GM04504 (cell line): ENCODE measurements around the gene CMYA5.
A peak's percentile ranks its signal among the peaks of the same experiment; 100 is the strongest.
"Not testable (repeated sequence)": the region's sequence is repeated elsewhere in the genome, so short reads cannot be mapped to it uniquely, and the experiment has no call there.

Source experiments
- DNase-seq: peaks from one replicate; pipeline ENCODE4 v3.0.0-alpha.2; 2012; ENCODE audit warnings: low read depth

The CMYA5 gene

DNA sequence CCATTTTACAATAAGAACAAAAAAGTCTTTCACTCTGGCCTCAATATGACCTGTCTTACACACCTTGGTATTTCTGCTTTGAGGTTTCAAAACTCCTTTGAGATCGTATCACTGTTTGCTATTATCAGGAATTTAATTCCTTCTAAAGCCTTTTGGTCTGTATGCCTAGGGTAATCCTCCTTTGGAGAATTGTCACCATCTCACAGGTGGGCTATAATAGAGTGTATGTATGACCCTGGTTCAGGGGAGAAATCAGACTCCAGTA is 13.7 kb downstream of the CMYA5 start:
- no peak for DNase-seq

- DNase-seq, result no peak
These were observed 14.9 kb downstream of the CMYA5 start for GRCh38 chr5:79704553-79704952.

GRCh38 chr5:79705632-79706031 is 16.0 kb downstream of the CMYA5 start:
- no peak for DNase-seq

GRCh38 chr5:79706317-79706716 is 16.7 kb downstream of the CMYA5 start:
- DNase-seq, result not testable (repeated sequence)

DNA sequence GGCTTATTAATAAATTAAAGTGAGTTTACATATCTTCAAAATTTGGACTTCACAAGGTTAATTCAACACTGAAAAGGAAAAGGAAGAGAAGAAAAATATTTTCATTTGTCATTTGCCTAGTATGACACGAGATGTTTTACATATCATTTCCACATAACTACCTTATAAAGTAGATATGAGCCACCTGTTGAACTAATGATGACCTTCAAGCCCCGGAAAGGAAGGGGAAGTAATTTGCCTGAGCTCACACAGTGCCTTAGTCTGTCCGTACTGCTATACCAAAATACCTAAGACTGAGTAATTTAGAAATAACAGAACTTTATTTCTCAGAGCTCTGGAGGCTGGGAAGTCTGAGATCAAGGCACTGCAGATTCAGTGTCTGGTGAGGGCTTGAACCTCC is 17.9 kb downstream of the CMYA5 start:
- DNase-seq, result no peak

DNA sequence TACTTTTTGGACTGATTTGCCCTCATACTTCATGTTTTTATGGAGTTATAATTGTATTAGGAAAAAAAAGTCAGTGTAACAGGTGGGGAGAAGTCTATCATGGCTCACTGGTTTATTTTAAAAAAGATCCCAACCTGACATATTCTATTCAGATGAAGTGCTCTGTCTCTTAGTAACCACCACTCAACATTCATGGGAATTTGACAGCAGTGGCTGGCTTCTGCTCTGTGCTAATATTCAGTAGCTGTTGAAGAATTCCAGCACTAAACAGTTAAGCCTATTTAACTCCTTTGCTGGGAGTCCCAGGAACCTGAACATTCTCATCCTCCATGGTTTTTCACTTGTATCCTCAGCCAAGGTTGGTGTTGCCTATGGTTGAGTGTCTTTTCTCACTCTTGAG is 23.1 kb downstream of the CMYA5 start:
- no peak for DNase-seq

GRCh38 chr5:79713727-79714126 is 24.1 kb downstream of the CMYA5 start:
- DNase-seq, result no peak

GRCh38 chr5:79716839-79717238 is 27.2 kb downstream of the CMYA5 start:
- DNase-seq, result no peak

DNA sequence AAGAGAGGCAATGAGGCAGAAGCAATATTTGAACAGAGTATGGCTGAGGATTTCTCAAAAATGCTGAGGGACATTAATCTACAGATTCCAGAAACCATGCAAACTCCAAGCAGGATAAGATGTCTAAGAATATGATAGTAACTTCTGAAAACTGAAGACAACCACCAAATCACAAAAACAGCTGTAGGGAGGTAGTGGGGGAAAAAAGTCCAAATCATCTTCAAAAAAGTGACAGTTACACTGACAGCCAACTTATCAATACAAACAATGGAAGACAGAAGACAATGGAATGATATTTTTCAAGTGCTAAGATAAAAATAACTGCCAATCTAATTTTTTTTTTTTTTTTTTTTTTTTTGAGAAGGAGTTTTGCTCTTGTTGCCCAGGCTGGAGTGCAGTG is 30.5 kb downstream of the CMYA5 start:
- DNase-seq, result no peak

GRCh38 chr5:79727451-79728355 is 38.1 kb downstream of the CMYA5 start:
- DNase-seq, result no peak

- no peak for DNase-seq
These were observed 38.8 kb downstream of the CMYA5 start for GRCh38 chr5:79728396-79728795.

DNA sequence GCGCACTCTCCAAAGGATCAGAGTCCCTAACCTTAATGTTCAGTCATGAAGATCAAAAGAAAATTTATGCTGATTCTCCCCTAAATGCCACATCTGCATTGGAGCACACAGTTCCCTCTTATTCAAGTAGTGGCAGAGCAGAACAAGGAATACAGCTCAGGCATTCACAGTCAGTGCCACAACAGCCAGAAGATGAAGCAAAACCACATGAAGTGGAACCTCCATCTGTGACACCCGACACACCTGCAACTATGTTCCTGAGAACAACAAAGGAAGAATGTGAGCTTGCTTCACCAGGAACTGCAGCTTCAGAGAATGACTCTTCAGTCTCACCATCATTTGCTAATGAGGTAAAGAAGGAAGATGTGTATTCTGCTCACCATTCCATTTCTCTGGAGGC is 40.0 kb downstream of the CMYA5 start:
- no peak for DNase-seq

- DNase-seq, result no peak
These were observed 40.9 kb downstream of the CMYA5 start for GRCh38 chr5:79730564-79730963.

- no peak for DNase-seq
These were observed 42.1 kb downstream of the CMYA5 start for GRCh38 chr5:79731775-79732174.

DNA sequence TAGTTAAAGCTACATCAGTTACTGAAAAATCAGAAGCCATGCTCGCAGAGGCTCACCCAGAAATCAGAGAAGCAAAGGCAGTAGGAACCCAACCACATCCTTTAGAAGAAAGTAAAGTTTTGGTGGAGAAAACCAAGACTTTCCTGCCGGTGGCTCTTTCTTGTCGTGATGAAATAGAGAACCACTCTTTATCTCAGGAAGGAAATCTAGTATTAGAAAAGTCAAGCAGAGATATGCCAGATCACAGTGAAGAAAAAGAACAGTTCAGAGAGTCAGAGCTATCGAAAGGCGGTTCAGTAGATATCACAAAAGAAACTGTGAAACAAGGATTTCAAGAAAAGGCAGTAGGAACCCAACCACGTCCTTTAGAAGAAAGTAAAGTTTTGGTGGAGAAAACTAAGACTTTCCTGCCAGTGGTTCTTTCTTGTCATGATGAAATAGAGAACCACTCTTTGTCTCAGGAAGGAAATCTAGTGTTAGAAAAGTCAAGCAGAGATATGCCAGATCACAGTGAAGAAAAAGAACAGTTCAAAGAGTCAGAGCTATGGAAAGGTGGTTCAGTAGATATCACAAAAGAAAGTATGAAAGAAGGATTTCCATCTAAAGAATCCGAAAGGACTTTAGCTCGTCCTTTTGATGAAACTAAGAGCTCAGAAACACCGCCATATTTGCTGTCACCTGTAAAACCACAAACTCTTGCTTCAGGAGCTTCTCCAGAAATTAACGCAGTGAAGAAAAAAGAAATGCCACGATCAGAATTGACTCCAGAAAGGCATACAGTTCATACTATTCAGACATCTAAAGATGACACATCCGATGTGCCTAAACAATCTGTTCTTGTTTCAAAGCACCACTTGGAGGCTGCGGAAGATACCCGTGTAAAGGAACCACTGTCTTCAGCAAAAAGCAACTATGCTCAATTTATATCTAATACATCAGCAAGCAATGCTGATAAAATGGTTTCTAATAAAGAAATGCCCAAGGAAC is 47.2 kb downstream of the CMYA5 start:
- DNase-seq, result no peak

DNA sequence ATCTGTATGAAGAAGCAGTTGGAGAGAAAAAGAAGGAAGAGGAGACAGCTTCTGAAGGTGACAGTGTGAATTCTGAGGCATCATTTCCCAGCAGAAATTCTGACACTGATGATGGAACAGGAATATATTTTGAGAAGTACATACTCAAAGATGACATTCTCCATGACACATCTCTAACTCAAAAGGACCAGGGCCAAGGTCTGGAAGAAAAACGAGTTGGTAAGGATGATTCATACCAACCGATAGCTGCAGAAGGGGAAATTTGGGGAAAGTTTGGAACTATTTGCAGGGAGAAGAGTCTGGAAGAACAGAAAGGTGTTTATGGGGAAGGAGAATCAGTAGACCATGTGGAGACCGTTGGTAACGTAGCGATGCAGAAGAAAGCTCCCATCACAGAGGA is 48.7 kb downstream of the CMYA5 start:
- DNase-seq, result no peak

GRCh38 chr5:79742549-79743136 is 53.0 kb downstream of the CMYA5 start:
- DNase-seq, result no peak

DNA sequence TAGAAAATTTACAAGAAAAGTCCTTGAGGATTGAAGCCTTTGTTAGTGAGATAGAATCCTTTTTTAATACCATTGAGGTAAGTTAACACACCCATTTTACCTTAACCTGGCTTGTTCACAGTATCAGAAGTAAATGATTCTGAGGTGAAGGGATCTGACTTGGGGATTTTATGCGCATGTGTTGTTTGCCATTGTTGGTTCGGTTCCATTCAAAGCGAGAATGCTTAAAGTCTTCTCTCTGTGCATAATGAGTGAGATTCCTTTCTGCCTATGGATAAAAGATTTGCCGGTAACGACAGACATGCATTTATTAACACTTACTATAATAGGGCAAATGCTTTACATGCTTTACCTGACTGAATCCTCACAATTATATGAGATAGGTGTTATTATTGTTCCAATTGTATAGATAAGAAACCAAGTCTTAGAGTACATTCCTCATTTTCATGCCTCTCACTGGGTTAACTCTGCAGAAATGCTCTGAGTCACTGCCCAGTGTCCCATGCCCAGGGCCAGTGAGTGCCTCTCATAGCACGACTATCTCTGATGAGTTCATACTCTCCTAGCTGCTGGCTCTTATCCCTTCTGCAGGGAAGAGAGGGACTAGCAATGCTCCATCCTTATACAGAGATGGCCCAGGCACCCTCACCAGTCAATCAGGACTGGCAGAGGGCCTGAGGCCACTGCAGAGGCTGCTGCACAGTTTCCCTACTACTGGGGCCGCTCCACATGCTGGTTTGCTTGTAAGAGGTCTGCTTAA is 54.4 kb downstream of the CMYA5 start:
- peak; percentile 17 for DNase-seq

- no peak for DNase-seq
These were observed 55.6 kb downstream of the CMYA5 start for GRCh38 chr5:79745255-79745654.

- no peak for DNase-seq
These were observed 57.3 kb downstream of the CMYA5 start for GRCh38 chr5:79746642-79747569.
